ENCODE measurements around the gene PANX2.

PANX2 gene

DNA sequence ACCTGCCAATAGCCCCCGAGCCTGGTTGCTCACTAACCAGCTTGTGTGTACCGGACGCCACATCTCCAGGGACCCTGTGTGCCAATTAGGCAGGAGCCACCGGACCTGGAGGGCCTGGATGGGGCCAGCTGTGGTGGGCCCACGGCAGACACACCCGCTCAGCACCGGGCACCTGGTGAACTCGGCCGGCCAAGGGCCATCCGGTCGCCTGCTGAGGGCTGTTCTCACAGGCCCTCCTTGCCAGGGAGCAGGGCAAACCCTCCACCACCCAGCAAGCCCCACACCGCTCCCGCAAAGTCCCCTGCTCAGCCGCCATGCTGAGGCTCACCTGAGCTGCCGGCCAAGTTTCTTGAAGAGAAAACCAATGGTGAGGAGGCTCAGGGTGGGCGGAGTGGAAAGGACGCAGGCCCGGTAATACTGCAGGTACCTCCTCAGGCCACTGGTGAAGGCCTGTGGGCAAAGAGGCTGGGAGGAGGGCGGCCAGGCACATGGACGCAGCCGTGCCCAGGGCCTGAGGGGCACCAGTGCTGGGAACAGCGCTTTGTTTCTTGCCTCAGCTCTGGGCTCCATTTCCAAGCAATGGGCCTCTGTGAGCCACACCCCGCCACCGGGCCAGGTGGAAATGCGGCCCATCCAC, 57.2 kb downstream of the PANX2 start:
- no peak for DNase-seq (ENCODE audit: low read depth in 1 of 2, low spot score in 1 of 2)

DNA sequence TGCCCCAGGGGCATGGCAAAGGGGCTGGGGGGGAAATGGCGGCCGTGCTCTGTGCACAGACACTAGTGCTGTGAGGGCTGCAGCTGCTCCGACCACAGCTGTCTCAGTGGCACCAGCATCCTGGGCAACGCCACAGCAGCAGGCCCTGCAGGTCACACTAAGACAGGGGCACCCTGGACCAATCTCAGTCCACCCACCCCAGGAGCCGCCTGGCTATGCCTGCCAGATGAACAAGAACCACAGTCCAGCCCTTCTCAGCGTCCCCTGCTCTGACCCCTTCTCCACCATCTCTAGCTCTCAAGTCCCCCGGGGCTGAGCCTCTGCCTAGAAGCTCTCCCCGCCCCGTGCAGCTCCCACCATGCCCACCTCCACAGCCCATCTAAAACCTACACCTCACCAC, 57.8 kb downstream of the PANX2 start:
- DNase-seq (ENCODE audit: low read depth in 1 of 2, low spot score in 1 of 2) = no peak

DNA sequence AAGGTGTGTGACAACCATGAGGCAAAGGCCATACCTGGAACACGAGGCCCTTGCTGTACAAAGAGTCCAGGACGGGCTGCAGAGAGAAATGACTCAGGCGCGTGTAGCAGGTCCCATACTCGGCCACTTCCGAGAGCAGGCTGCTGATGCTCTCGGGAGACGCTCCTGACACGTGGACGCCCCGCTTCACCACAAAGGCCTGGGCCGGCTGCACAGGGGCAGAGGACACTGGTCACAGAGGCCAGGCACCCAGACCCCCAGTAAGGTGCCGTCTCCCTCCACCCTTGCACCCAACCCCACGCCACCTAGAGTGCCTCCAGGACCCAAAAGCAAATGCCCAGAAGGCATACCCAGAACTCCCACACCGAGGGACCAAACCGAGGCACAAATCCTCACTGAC, 58.8 kb downstream of the PANX2 start:
- DNase-seq (ENCODE audit: low read depth in 1 of 2, low spot score in 1 of 2) = no peak
